Measurements from ENCODE around the gene SPRR5. TPM values are rescaled to one million over a fixed set of nuclear protein-coding genes. Genes with fewer than 3 reads are reported as not detected.

SPRR5 gene
- total RNA-seq, 1 experiment from 2014 or later: not detected

- no peak for DNase-seq (ENCODE audit: low read depth)
Measured at GRCh38 chr1:152946248-152946647, 758 bp upstream of the SPRR5 start.

- no peak for DNase-seq (ENCODE audit: low read depth)
Measured at GRCh38 chr1:152951711-152952110, 4.7 kb downstream of the SPRR5 start.

GRCh38 chr1:152953761-152954160 lies 6.8 kb downstream of the SPRR5 start:
- DNase-seq (ENCODE audit: low read depth): no peak

DNA sequence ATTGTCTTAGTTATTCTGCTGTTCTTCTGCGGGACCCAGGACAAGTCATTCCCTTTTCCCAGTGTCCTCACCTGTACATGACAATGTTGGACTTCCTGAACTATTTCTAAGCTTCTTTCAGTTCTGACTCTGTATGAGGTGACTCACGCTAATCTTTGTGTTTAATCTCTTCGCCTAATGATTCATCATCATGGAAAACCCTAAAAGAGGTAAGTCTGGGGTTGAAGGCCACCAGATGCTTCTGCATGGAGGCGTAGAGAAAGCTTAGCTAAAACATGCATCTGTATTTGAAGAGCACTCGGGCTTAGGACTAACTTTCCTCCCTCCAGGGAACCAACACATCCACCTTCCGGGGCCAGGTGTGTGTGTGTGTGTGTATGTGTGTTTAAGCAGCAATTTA lies 7.4 kb downstream of the SPRR5 start:
- peak; percentile 49 for DNase-seq (ENCODE audit: low read depth)

- DNase-seq (ENCODE audit: low read depth): no peak
Measured at GRCh38 chr1:152957561-152957960, 10.6 kb downstream of the SPRR5 start.

DNA sequence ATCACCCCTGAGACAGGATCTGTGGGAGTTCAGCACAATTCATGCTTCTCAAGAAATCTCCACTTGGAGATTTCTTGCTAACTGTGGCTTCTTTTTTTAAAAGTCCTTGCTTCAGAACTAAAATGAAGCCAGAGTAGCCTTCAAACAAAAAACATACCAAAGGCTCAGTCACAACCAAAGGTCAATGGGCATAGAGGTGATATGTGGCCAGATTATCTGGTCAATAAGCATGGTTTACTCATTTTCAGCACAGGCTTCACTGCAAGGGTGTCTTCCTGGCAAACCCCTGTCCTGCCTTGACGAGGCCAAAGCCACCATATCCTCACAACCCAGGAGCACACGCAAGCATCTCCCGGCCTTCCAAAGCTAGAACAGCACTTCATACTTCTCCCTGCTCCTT lies 12.3 kb downstream of the SPRR5 start:
- no peak for DNase-seq (ENCODE audit: low read depth)

DNA sequence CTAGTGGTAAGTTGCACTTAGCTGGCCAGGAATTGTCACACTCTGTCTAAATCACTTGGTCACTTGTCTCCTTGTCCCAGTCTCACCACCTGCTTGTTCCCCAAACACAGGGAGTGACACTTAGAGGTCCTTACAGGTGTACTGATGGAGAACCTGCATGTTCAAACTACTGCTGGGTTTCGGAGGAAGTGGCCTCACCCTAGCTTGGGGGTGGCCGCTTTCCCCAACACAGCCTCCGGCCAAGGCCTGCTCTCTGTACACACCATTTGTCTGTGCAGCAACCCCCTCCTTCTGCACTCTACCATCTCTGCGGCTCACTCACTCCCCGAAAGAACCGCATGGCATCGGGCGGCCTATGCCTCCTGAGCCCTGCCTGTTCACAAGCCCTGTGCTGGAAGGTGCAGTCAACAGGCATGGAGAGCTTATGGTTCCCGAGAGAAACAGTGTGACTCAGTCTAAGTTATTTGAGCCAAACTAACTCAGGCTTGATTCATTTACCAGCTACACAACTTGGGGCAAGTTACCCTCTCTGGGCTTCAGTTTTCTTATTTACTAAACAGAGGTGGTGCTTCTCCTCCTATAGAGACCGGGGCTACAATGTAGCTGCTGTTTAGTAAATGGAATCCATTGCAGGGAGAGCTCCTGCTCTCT lies 12.9 kb downstream of the SPRR5 start:
- DNase-seq (ENCODE audit: low read depth): no peak

GRCh38 chr1:152960452-152961044 lies 13.5 kb downstream of the SPRR5 start:
- peak; percentile 45 for DNase-seq (ENCODE audit: low read depth)

DNA sequence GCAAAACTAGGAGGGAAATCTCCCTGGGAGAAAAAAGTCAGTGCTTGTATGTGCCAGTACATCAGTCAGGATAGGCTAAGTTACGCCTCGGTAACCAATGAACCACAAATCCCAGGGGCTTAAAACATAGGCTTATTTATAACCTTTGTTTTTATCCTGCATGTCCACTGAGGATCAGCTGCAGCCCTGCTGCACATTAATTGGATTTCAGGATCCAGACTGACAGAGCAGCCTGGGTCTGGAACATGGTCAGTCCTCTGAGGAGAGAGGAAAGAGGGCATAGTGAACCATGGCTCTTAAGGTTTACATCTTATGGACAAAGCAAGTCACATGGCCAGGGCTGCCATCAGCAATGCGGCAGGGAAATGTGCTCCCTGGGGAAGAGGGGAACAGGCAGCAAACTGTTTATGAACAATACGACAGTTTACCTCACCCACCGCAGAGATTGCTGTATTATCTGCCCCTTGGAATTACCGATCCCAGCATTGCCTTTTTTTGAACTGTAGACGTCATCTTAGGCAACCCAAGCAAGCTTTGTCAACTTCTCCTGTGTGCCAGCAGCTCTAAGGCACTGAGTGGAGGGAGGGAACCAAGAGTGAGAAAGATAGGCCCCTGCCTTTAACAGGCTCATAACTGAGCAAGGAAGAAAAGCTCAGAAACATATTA lies 14.4 kb downstream of the SPRR5 start:
- no peak for DNase-seq (ENCODE audit: low read depth)

DNA sequence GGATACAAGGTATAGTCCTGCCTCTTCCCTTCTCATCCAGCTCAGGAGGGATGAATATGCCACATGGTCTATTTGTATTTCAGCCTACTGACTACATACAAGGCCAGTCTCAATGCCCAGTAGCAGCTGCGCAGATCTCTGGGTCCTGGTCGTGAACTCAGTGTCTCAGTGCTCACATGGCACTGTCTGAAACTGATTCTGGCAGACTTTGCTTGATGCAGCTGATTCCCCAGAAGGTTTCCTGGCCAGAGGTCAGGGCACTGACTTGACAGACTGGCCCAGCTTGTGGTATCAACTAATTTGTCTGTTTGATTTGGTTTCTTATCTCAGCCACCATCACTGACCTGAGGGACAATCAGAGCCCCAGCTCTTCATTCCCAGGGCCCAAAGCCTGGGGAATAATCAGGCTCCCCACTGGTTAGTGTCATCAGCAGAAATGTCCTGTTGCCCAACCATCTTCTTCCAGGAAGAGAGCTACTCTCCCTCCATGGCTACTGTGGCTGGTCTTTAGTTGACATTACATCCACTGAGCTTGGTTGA lies 15.9 kb downstream of the SPRR5 start:
- DNase-seq (ENCODE audit: low read depth): no peak

DNA sequence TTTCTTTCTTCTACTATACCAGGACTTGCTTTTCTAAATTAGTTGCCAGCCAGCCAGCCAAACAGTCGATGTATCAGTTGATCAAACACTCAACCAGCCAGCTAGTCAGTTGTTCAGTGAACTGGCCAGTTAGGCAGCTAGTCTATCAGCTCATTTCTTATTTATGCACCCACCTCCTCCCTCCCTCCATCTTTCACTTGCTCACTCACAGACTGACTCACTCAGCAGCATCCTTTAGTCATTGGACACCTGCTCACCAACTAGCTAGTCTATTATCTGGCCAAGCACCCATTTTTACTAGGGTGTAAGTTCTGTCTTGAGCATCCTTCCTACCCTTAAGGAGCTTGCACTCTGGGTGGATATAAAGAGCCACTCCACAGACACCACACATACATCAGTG lies 17.5 kb downstream of the SPRR5 start:
- no peak for DNase-seq (ENCODE audit: low read depth)

DNA sequence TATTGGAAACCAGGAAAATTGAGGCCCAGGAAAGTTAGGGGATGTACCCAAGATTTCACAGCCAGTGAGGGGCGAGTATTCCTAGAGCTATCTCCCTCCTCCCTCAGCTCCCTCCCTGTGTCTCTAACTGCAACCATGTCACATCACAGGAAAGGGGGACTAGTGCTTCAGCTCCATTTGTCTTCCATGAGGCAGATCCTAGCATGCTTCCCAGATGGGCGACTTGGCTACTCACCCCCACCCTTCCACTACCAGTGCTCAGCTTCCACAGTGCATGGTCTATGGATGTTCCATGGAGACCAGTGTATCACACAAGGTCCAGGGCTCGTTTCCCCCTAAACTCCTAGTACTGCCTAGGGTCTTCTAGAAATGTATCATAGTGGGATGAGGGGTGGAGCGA lies 18.8 kb downstream of the SPRR5 start:
- DNase-seq (ENCODE audit: low read depth): no peak

GRCh38 chr1:152967201-152967600 lies 20.2 kb downstream of the SPRR5 start:
- DNase-seq (ENCODE audit: low read depth): no peak

DNA sequence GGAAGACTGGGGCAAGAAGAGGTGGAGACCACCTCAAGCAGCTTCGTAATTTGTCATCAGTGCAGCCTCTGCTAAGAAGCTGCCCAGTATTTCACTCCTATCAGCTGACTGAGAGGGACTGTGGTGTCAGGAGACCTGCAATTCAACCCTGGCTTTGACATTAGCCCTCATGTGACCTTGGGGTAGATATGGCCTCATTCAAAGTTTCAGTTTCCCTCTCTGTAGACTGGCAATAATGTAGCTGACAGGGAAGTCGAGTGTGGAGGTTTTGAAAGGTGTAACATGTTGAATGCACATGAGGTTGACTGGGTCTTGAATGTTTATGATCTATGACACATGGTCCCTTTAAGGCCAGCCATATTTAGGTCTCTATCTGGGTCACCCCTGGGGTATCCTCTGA lies 21.2 kb downstream of the SPRR5 start:
- DNase-seq (ENCODE audit: low read depth): no peak

GRCh38 chr1:152969036-152969435 lies 22.0 kb downstream of the SPRR5 start:
- DNase-seq (ENCODE audit: low read depth): no peak

DNA sequence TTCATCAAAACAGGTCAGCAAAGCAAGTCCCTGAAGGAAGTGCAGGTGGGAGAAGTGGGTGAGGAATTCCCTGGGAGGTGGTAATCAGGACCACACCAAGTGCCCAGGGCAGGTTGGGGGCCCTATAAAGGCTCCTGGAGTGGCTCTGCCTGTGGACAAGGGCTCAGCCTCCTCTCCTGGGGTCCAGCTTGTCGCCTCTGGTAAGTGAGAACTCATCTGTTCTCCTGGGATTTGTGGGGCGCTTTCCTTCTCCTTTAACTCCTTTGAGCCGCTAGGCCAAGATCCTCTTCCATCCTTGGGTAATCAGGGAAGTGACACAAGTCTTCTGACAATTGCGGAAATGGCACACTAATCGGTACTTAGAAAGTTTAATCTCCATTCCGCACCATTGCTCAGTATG lies 23.5 kb downstream of the SPRR5 start, which contains the start of gene SPRR4:
Gene SPRR4, plus strand, starts transcription at position 154 of the 400 bp plus-strand sequence. CDS start 1,243 bp downstream, outside the sequence.
- DNase-seq (ENCODE audit: low read depth): no peak

- no peak for DNase-seq (ENCODE audit: low read depth)
Measured at GRCh38 chr1:152972196-152972886, 25.3 kb downstream of the SPRR5 start.

- no peak for DNase-seq (ENCODE audit: low read depth)
Measured at GRCh38 chr1:152976688-152977087, 29.7 kb downstream of the SPRR5 start.

DNA sequence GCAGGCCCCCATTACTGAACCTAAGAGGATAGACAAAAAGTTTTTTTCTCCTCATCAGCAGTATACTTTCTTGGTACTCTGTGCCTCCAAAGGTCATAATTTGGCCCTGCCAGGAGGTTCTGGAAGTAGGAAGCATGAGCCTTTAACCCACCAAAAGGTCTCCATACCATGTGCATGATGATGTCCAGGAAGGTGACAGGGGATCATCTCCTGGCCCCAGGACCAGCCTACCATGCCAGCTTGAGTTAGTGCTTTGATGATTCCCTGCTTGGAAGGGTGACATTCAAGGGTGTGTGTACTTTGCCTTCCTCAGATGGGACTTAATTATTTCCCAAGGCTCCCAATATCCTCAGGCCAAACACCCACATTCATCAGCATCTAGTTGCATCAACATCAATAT lies 30.6 kb downstream of the SPRR5 start:
- DNase-seq (ENCODE audit: low read depth): no peak

- no peak for DNase-seq (ENCODE audit: low read depth)
Measured at GRCh38 chr1:152980676-152981075, 33.7 kb downstream of the SPRR5 start.

DNA sequence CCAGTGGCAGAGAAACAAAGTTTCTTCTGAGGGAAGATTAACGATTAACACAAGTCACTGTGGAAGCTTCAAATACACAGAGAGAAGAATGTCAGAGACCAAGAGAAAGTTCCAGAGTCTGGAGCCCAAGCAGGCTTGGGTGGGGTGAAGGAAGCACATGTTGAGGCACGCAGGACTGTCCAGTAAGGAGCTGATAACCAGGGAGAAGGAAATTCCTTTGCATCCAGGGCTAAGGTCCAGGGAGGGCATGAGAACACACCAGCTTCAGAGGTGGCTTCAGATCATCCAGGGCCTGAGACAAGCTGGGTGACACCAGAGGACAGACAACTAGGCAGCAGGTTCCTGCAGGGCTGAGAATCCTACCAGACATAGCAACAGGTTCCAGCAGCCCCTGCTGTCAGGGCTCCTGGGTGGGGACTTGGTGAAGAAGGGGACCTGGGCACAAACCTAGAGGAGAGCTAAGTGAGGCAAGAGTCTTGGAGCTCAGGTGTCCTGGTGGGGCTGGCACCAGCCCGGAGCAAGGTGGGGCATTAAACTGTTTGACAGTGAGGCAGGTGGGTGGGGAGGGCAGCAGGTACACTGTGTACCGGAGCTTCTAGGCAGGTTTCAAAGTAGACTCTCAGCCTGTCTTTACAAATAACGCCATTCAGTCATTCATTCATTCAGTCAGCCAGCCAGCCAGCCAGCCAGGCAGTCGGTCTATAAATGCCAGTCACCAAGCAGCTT lies 34.3 kb downstream of the SPRR5 start:
- DNase-seq (ENCODE audit: low read depth): no peak

GRCh38 chr1:152982076-152982475 lies 35.1 kb downstream of the SPRR5 start:
- DNase-seq (ENCODE audit: low read depth): no peak
